Spleen (tissue), 7 donors: ENCODE data around the gene TCOF1.

Experiments used
- CTCF ChIP-seq, 11 experiments: fragments of 200-600 bp in 7 of 11; fragments of 450-650 bp in 4 of 11; sonication (generic) in 4 of 11; IDR thresholded peaks in 8 of 11; conservative IDR thresholded peaks in 3 of 11; 1 replicate in 7 of 11; 2 replicates in 4 of 11; pipeline versions ENCODE4 v1.4.0 to v1.8.0; 2016 to 2021; ENCODE audit warnings: antibody characterized with exemption in 11 of 11, inconsistent platforms in 4 of 11, mild to moderate bottlenecking in 1 of 11
- POLR2A ChIP-seq, 3 donors: fragments of 450-650 bp; IDR thresholded peaks; one replicate each; pipeline ENCODE4 v1.5.1; 2017; ENCODE audit warnings: antibody characterized with exemption in 3 of 3, mild to moderate bottlenecking in 1 of 3
- POLR2AphosphoS5 ChIP-seq, 3 donors: sonication (generic); formaldehyde crosslinking; IDR thresholded peaks; one replicate each; pipeline ENCODE4 v1.5.1; 2017; ENCODE audit warnings: antibody characterized with exemption in 3 of 3
- donor health status: DM: no; HTN: no; CAD: no; lungs with moderate emphysema.
- donor health status: DM: no; HTN: no; CAD: no.
- donor health status: DM: no; HTN: no; CAD: no.

GRCh38 chr5:150339841-150340240, 17.7 kb upstream of the TCOF1 start:
- TF ChIP-seq CTCF (IDR thresholded peaks at IDR 0.05 in 8 of 11, conservative IDR thresholded peaks at IDR 0.05 in 3 of 11) (no peak), POLR2AphosphoS5 (IDR thresholded peaks at IDR 0.05) (no peak), POLR2A (IDR thresholded peaks at IDR 0.05) (no peak)
